Endothelial cell (in vitro differentiated cells): ENCODE results near the gene TRIM65. TPM values are rescaled to one million over a fixed set of nuclear protein-coding genes. Genes with fewer than 3 reads are reported as not detected.
"Not testable (repeated sequence)": the region's sequence is repeated elsewhere in the genome, so short reads cannot be mapped to it uniquely, and the experiment has no call there.

ENCODE experiments used
- DNase-seq: peaks from one replicate; pipeline ENCODE4 v3.0.0; 2021; ENCODE audit warnings: low spot score
- H3K27ac Mint-ChIP-seq: one replicate; pipeline ENCODE4 v1.8.0; 2021; ENCODE audit warnings: mixed read lengths, inconsistent platforms; ENCODE audit not compliant: unreplicated experiment
- H3K27me3 Mint-ChIP-seq: one replicate; pipeline ENCODE4 v1.8.0; 2021; ENCODE audit warnings: mild to moderate bottlenecking, moderate library complexity, mixed read lengths, inconsistent platforms; ENCODE audit not compliant: unreplicated experiment
- H3K36me3 Mint-ChIP-seq: one replicate; pipeline ENCODE4 v1.8.0; 2021; ENCODE audit warnings: mild to moderate bottlenecking, low read depth, mixed read lengths, inconsistent platforms; ENCODE audit not compliant: unreplicated experiment
- H3K4me1 Mint-ChIP-seq: one replicate; pipeline ENCODE4 v1.8.0; 2021; ENCODE audit warnings: mild to moderate bottlenecking, mixed read lengths, inconsistent platforms; ENCODE audit not compliant: unreplicated experiment
- H3K4me3 Mint-ChIP-seq: one replicate; pipeline ENCODE4 v1.8.0; 2021; ENCODE audit warnings: mild to moderate bottlenecking, mixed read lengths, inconsistent platforms; ENCODE audit not compliant: unreplicated experiment
- H3K9me3 Mint-ChIP-seq: one replicate; pipeline ENCODE4 v1.8.0; 2021; ENCODE audit warnings: mixed read lengths, inconsistent platforms; ENCODE audit not compliant: unreplicated experiment
- CTCF ChIP-seq: fragments of 200-600 bp; sonication (generic); IDR thresholded peaks from one replicate; pipeline ENCODE4 v1.5.0; 2021; ENCODE audit warnings: antibody characterized with exemption; ENCODE audit not compliant: unreplicated experiment
- total RNA-seq: library from RNA; stranded (reverse); fragmentation: NEBNext Ultra II Directional; extraction: Animal tissue kit (Norgen Biotek cat#: 25700); gene quantifications from one replicate; pipeline ENCODE4 v1.2.1, GENCODE V29; 2021; ENCODE audit not compliant: unreplicated experiment

The TRIM65 gene
- total RNA-seq, 1 donor from 2014 or later, result 14.1 TPM

GRCh38 chr17:75888484-75888883 is 8.3 kb downstream of the TRIM65 start:
- no peak overlapping the region for H3K4me3 Mint-ChIP-seq
- peaks cover 9% of the 10 kb centered on the region for H3K36me3 Mint-ChIP-seq
- H3K27ac Mint-ChIP-seq, result no peak overlapping the region
- no peak for DNase-seq
- H3K9me3 Mint-ChIP-seq, result no peaks in the 10 kb centered on the region
- no peaks in the 10 kb centered on the region for H3K27me3 Mint-ChIP-seq
- TF ChIP-seq CTCF, result no peak
- H3K4me1 Mint-ChIP-seq, result peaks cover 7% of the 10 kb centered on the region

- peak overlapping the region; percentile 63 for H3K4me3 Mint-ChIP-seq
- not testable (repeated sequence) for H3K4me1 Mint-ChIP-seq, H3K27ac Mint-ChIP-seq, H3K36me3 Mint-ChIP-seq, H3K27me3 Mint-ChIP-seq, H3K9me3 Mint-ChIP-seq, DNase-seq
These were observed 10.9 kb downstream of the TRIM65 start for GRCh38 chr17:75885860-75886259.

GRCh38 chr17:75885431-75885830 is 11.3 kb downstream of the TRIM65 start:
- DNase-seq, result no peak
- no peak overlapping the region for H3K4me3 Mint-ChIP-seq
- no peak overlapping the region for H3K27ac Mint-ChIP-seq
- peaks cover 7% of the 10 kb centered on the region for H3K4me1 Mint-ChIP-seq
- H3K36me3 Mint-ChIP-seq, result peaks cover 8% of the 10 kb centered on the region
- no peaks in the 10 kb centered on the region for H3K9me3 Mint-ChIP-seq
- no peak for TF ChIP-seq CTCF
- peaks cover 1% of the 10 kb centered on the region for H3K27me3 Mint-ChIP-seq

GRCh38 chr17:75881678-75882454 is 14.9 kb downstream of the TRIM65 start:
- peaks cover 4% of the 10 kb centered on the region for H3K36me3 Mint-ChIP-seq
- DNase-seq, result no peak
- TF ChIP-seq CTCF, result no peak
- H3K27ac Mint-ChIP-seq, result no peak overlapping the region
- no peak overlapping the region for H3K4me3 Mint-ChIP-seq
- H3K27me3 Mint-ChIP-seq, result peaks cover 9% of the 10 kb centered on the region
- H3K9me3 Mint-ChIP-seq, result no peaks in the 10 kb centered on the region
- peaks cover 13% of the 10 kb centered on the region for H3K4me1 Mint-ChIP-seq

GRCh38 chr17:75880266-75880665 is 16.5 kb downstream of the TRIM65 start:
- Mint-ChIP-seq H3K27me3 (peaks cover 15% of the 10 kb centered on the region), H3K9me3 (no peaks in the 10 kb centered on the region), H3K27ac (no peak overlapping the region), H3K36me3 (no peaks in the 10 kb centered on the region), H3K4me3 (no peak overlapping the region), H3K4me1 (peaks cover 11% of the 10 kb centered on the region)
- no peak for DNase-seq
- TF ChIP-seq CTCF, result no peak
